ENCODE measurements around the gene MDM4.

DNA sequence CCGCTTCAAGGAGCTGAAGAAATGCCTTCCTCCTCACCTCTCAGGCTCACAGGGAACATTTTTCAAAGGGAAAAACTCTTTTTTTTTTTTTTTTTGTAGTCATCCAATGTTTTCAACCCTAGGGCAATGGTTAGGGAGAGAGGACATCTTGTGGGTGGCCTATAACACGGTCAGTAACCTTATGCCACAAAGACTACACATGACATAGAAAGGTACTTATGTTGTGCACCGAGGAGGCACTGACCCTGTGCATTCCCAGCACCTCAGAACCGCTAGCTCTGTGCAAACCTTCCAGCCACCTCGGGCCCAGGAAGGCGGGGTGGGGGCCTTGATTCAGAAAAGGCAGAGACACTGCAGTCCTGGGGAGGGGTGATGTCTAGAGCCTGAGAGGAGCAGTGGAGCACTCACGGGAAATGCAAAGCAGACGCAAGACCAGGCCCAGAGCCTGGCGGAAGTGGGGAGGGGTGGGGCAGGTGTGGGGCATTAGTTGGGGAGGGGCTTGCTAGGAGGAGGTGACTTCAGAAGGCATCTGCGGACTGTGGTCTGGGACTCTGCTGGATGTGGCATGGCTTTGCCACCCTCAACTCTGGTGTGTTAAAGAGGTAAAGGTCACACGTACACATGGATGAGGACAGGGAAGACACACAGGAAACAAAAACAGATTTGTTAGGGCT is 68.6 kb downstream of the MDM4 start:
- no peak for TF ChIP-seq SPI1 (IDR thresholded peaks at IDR 0.05; ENCODE audit: low read depth, low read length)
- TF ChIP-seq POLR2A (IDR thresholded peaks at IDR 0.05; ENCODE audit: low read depth, low read length): no peak
- TF ChIP-seq POLR2AphosphoS5 (IDR thresholded peaks at IDR 0.05; ENCODE audit: low read depth, low read length): no peak
- no peak for TF ChIP-seq PAX5 (IDR thresholded peaks at IDR 0.05; ENCODE audit: insufficient read depth, low read length, severe bottlenecking)
- no peak for TF ChIP-seq TAF1 (IDR thresholded peaks at IDR 0.05; ENCODE audit: low read depth, low read length)

Data from GM12891 (cell line).